ENCODE data around the gene GPR27. TPM values are rescaled to one million over a fixed set of nuclear protein-coding genes. Genes with fewer than 3 reads are reported as not detected.

GPR27 gene
- total and polyA plus RNA-seq, 10 of the 15 experiments (the other 5 are each of a cell fraction or from before 2014, with no cell fraction given) = not detected

- no peaks in the 10 kb centered on the region for H3K4me1 ChIP-seq (ENCODE audit: control insufficient read depth, insufficient read depth, low read length)
- H3K79me2 ChIP-seq (ENCODE audit: control insufficient read depth, insufficient read depth, low read length) = no peaks in the 10 kb centered on the region
- ChIA-PET SMC1A (ENCODE audit: uncharacterized antibody, unreplicated experiment) (no interaction called here), CTCF (no interaction called here), RAD21 (ENCODE audit: unreplicated experiment) (no interaction called here), POLR2A (no interaction called here)
- WGBS (ENCODE audit: insufficient coverage, insufficient replicate concordance, low lambda C conversion rate, missing lambda C conversion rate) = 0% methylated on average over 2 of the region's 2 CpGs
- no peak for DNase-seq (ENCODE audit: low read depth, low spot score)
- no peaks in the 10 kb centered on the region for H4K20me1 ChIP-seq (ENCODE audit: control insufficient read depth, insufficient read depth)
- no peak overlapping the region for H3K4me3 ChIP-seq
- no peak for FAIRE-seq
- no TSS peak for BruUV-seq (replicated peaks)
- ATAC-seq = no peak
- in situ Hi-C loops (cut with MboI) (no loop called here), intact Hi-C loops (cut with micrococcal nuclease; ENCODE audit: unreplicated experiment) (no loop called here)
- H3K27ac ChIP-seq (ENCODE audit: control insufficient read depth, insufficient read depth) = no peak overlapping the region
- no peak overlapping the region for H3K9ac ChIP-seq (ENCODE audit: control insufficient read depth, insufficient read depth, low read length)
- H3K4me2 ChIP-seq (ENCODE audit: control insufficient read depth, insufficient read depth) = no peak overlapping the region
- peaks cover 0 to 2% of the 10 kb centered on the region in 2 experiments; a peak in 3 of 4 replicates for H3K27me3 ChIP-seq (replicated peaks in 1 of 2; ENCODE audit: control insufficient read depth in 2 of 2, insufficient read depth in 2 of 2, low read length in 1 of 2)
- no peaks in the 10 kb centered on the region for H3K9me3 ChIP-seq (replicated peaks; ENCODE audit: control insufficient read depth, insufficient read depth, low read length)
- no peak overlapping the region for H2AFZ ChIP-seq (ENCODE audit: control insufficient read depth, low read depth, low read length)
- no peak for TF ChIP-seq ZBED1 (IDR thresholded peaks at IDR 0.05; ENCODE audit: borderline replicate concordance)
- no peak for TF ChIP-seq CBX3 (IDR thresholded peaks at IDR 0.05; ENCODE audit: borderline replicate concordance, low read depth)
- no peak for TF ChIP-seq EGR1 (IDR thresholded peaks at IDR 0.05; ENCODE audit: borderline replicate concordance in 1 of 2, low read depth in 2 of 2, low read length in 2 of 2)
- no peak for TF ChIP-seq POLR2AphosphoS2 (IDR thresholded peaks at IDR 0.05; ENCODE audit: low read depth, low read length)
- TF ChIP-seq DPF2 (IDR thresholded peaks at IDR 0.05) = no peak
- TF ChIP-seq RFX5 (IDR thresholded peaks at IDR 0.05; ENCODE audit: low read depth, low read length) = no peak
- no peak for TF ChIP-seq STAT1 (conservative IDR thresholded peaks at IDR 0.05)
- H3K36me3 ChIP-seq (ENCODE audit: control insufficient read depth in 2 of 2, insufficient read depth in 2 of 2, low read length in 1 of 2) = no peaks in the 10 kb centered on the region
These were observed 48.3 kb downstream of the GPR27 start for GRCh38 chr3:71801986-71802385.

- no peak for DNase-seq (ENCODE audit: low read depth, low spot score)
- POLR2A ChIA-PET = no interaction called here
- FAIRE-seq = no peak
- Histone ChIP-seq H4K20me1 (ENCODE audit: control insufficient read depth, insufficient read depth) (no peaks in the 10 kb centered on the region), H3K4me3 (no peak overlapping the region), H3K9me3 (replicated peaks; ENCODE audit: control insufficient read depth, insufficient read depth, low read length) (no peaks in the 10 kb centered on the region), H3K27ac (ENCODE audit: control insufficient read depth, insufficient read depth) (no peak overlapping the region), H3K4me1 (ENCODE audit: control insufficient read depth, insufficient read depth, low read length) (no peaks in the 10 kb centered on the region), H3K36me3 (ENCODE audit: control insufficient read depth in 2 of 2, insufficient read depth in 2 of 2, low read length in 1 of 2) (no peaks in the 10 kb centered on the region), H3K27me3 (replicated peaks in 1 of 2; ENCODE audit: control insufficient read depth in 2 of 2, insufficient read depth in 2 of 2, low read length in 1 of 2) (peaks cover 0 to 2% of the 10 kb centered on the region in 2 experiments; a peak in 3 of 4 replicates), H3K79me2 (ENCODE audit: control insufficient read depth, insufficient read depth, low read length) (no peaks in the 10 kb centered on the region), H2AFZ (ENCODE audit: control insufficient read depth, low read depth, low read length) (no peak overlapping the region), H3K9ac (ENCODE audit: control insufficient read depth, insufficient read depth, low read length) (no peak overlapping the region), H3K4me2 (ENCODE audit: control insufficient read depth, insufficient read depth) (no peak overlapping the region)
- ATAC-seq = no peak
- no TSS peak for BruUV-seq (replicated peaks)
- WGBS (ENCODE audit: insufficient coverage, insufficient replicate concordance, low lambda C conversion rate, missing lambda C conversion rate) = 14% methylated on average over 3 of the region's 3 CpGs
- in situ Hi-C loops (cut with MboI) = no loop called here
- SMC1A ChIA-PET (ENCODE audit: uncharacterized antibody, unreplicated experiment) = no interaction called here
- RAD21 ChIA-PET (ENCODE audit: unreplicated experiment) = no interaction called here
- CTCF ChIA-PET = interaction anchor here (0.6 kb wide), 1 partner anchor 863 kb away, joined by 3 read pairs; no protein-coding TSS in a partner anchor
- intact Hi-C loops (cut with micrococcal nuclease; ENCODE audit: unreplicated experiment) = no loop called here
- TF ChIP-seq BMI1 (IDR thresholded peaks at IDR 0.05; ENCODE audit: borderline replicate concordance) (no peak), ZZZ3 (IDR thresholded peaks at IDR 0.05; ENCODE audit: control insufficient read depth, insufficient read length, low read depth) (no peak), JUND (IDR thresholded peaks at IDR 0.05; ENCODE audit: low read depth, low read length) (no peak), CBX5 (IDR thresholded peaks at IDR 0.05; ENCODE audit: low read depth) (no peak), MEF2B (IDR thresholded peaks at IDR 0.05; ENCODE audit: partially characterized antibody, poor library complexity, severe bottlenecking) (no peak), NBN (IDR thresholded peaks at IDR 0.05) (no peak), TCF7 (IDR thresholded peaks at IDR 0.05; ENCODE audit: borderline replicate concordance) (no peak), MAX (IDR thresholded peaks at IDR 0.05; ENCODE audit: low read depth, low read length) (no peak)
These were observed 49.6 kb downstream of the GPR27 start for GRCh38 chr3:71803248-71803647.
